Occipital lobe (tissue), 2 donors: ENCODE results near the gene PRDM8. TPM values are rescaled to one million over a fixed set of nuclear protein-coding genes. Genes with fewer than 3 reads are reported as not detected.
"Not testable (repeated sequence)": the region's sequence is repeated elsewhere in the genome, so short reads cannot be mapped to it uniquely, and the experiment has no call there.

ENCODE experiments used
- DNase-seq: peaks from one replicate; lab custom pipeline; 2025; lab: John Stamatoyannopoulos, UW
- total RNA-seq: library from RNA; depleted of rRNA; stranded (reverse); fragments of >200 nt; gene quantifications from one replicate; pipeline ENCODE4 v1.2.3, GENCODE V29; 2014

PRDM8 gene
- total RNA-seq, 1 donor from 2014 or later, result 24.6 TPM

DNA sequence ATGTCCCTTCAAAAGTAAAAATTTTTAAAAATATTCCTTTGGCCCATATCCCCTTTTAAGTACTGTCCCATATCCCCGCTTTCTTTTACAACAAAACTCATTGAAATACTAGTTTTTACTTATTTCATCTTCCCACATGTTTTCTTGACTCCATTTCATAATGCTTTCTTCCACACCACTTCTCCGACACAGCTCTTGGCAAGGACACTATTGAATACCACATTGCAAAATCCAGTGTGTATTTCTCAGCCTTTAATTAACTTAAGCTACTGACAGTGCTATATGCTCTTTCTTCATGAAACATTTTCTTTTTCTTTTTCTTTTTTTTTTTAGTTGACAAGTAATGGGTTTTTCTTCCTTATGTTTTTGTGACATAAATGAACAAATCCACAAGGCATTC lies 28.8 kb downstream of the PRDM8 start:
- no peak for DNase-seq

DNA sequence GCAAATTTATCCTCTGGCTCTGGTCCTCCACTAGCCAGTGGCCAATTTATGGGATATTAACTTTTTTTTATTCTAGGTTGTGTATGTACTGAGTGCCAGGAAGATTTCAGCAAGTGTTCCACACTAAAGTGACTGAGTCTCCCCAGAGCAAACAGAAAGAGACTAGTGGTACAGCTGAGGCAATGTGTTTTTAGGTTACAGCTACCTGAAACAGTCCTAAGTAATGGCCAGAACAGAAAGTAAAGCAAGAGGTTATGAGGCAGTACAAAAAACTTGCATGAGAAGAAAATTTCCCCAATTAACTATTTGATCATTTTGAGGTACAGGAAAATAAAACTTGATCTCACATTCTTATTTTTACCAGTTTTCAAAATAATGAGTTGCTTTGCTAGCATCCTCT lies 31.2 kb downstream of the PRDM8 start:
- no peak for DNase-seq

DNA sequence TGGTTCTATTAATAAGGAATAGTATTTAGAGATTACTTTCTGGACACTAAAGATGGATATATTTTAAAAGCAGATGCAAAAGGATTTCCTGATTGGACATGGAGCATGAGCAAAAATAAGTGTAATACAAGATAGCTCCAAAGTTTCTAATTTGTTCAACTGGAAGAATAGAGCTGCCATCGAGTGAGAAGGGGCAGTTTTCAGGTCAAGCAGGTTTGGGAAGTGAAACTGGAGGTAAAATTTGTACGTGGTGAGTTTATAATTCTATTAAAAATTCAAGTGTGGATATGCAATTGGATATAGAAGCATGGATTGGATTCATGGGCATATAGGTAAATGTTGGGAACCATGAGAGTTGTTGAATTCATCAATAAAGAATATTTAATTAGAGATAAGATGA lies 31.8 kb downstream of the PRDM8 start:
- no peak for DNase-seq

DNA sequence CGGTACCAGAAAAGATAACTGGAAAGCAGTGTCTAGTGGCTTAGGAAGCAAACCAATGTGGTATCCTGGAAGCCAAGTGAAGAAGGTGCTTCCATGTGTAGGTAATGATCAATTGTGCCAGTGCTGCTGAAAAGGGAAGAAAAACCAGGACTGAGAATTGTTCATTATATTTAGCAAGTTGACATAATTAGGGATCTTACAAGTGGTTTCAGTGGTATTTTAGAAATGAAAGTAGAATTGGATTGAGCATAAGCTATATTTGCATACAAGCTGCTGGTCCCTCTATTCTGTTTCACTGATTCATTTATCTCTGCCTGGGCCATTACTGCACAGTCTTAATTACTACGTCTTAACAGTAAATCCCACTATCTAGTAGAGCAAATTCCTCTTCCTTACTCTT lies 32.3 kb downstream of the PRDM8 start:
- no peak for DNase-seq

DNA sequence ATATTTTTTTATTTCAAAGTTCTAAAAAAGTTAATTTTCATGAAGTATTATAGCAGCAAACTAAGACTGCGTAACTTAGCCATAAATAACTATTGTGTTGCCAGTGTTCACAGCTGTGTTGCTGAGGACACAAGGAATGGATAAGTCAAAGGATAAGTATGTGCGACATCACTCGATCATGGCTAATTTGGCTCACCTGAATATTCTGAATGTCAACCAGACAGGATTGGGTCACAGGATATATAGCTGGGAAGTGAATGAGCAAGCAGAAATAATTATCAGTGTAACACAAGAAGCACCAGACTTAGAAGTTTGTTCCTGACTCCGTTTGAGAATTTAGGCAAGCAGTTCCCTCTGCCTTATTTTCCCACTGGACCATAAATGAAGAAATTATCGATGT lies 33.9 kb downstream of the PRDM8 start:
- no peak for DNase-seq

DNA sequence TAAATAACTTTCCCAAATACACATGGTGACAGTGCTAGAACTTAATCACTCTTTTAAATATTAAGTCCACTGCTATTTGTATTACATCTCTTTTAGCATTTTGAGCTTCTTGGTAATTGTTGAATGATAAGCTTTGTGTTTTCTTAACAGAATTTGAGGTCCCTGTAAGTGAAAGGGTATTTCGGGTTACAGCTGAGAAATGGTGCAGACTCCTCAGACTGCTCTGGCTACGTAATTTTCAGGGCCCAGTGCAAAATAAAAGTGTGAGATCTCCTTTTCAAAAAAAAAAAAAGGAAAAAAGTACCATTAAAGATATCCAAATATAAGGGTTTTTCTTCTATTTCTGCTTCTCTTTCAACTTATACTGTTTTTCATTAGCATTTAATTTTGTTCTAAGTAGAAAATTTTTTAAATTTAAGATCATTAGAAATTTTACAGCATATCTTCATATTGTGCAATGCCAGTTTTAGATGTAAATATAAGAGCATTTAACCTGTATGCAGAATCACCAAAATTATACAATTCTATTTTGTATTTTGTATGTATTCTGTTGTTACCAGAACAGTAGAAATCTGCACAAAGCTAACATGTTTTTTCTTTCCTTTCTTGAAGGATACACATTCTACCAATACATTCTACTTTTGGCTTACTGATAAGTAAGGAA lies 35.5 kb downstream of the PRDM8 start:
- no peak for DNase-seq

DNA sequence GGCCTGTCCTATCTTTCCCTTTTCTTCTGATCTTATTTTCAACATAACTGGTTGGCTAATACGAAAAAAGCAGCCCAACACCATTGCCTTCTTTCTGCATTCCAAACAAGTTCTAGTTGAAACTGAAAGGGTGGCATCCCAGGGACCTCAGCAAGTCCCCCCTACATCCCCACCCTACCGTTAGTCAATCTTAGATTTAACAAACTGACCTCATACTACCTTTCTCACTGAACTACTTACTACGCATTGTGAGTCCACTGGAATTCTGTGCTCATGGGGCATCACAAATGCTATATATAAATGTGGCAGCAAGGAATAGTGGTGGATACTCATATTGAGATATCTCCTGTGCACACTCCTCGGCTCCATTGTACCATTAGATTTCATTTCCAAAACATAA lies 36.1 kb downstream of the PRDM8 start:
- DNase-seq, result no peak

DNA sequence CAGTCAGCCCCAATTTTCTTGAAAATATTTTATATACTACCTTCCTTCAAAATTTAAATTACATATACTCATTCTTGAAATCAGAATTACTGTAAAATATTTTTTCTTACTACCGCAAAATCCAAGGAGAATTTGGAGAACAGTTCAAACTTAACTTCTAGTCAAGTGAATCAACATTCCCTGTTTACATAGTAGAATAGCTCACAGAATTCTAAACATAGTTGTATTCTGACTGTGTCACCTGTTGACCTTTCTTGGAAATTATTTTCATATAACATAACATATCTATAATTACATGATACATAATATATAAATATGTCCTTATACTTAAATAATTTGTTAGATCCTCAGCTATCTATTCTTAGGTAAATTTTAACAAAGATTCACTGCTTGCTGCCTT lies 38.1 kb downstream of the PRDM8 start:
- DNase-seq, result no peak

DNA sequence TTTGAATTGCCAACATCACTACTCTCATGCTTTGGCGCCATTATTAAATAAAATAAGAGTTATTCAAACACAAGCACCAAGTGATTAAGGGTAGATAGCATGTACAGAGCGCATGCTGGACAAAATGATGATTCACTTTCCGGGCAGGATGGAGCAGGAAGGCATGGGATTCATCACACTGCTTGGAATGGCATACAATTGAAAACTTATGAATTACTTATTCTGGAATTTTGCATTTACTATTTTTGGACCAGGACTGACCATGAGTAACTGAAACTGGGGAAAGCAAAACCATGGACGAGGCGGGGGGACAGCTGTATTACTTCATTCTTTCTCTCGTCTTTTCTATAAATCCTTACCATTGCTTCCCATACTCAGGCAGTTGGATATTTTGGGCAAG lies 40.7 kb downstream of the PRDM8 start:
- no peak for DNase-seq

DNA sequence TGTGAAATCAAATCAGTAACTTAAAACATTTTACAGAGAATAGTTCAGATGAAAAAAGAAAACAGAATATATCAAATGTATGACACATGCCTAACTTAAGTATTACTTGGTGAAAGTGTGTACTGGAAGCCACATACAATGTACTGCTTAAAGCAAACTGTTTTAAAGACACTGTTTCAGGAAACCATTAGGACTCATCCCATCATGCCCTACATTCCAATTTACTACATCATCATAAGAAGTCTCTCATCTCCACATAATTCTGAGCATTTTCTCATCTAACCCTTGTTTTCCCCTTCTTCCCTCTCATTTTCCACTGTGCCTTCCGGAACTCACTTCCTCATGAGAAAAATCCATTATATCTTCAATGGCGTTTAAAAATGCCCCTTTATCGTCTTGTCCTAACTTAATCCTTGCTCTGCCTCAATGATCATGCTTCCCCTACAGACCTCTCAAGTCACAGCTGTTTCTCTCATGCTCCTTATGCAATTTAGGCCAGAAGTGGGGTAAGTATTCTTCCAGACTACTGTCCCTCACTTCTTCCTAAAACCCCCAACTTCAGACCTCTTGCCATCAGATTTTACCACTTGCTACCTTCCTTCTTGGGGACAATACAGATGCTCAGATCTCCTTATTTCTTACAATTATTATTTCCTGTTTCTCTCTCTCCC lies 42.3 kb downstream of the PRDM8 start:
- DNase-seq, result no peak

DNA sequence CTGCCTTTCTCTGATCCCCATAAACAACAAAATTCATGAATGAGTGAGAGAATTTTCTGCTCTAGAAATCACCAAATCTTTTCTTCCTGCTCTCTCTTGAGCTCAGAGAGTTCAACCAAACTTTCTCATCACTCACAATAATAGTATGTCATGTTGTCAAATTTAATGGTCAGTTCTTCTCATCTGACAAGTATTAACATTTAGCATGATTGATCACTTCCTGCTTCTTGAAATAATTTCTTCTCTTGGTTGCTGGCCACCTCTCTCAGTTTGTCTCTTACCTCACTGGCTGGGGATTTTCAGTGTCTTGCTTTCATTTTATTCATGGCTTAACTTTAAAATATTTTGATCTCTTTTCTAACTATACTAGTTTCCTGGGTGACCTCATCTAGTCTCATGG lies 43.7 kb downstream of the PRDM8 start:
- DNase-seq, result no peak

DNA sequence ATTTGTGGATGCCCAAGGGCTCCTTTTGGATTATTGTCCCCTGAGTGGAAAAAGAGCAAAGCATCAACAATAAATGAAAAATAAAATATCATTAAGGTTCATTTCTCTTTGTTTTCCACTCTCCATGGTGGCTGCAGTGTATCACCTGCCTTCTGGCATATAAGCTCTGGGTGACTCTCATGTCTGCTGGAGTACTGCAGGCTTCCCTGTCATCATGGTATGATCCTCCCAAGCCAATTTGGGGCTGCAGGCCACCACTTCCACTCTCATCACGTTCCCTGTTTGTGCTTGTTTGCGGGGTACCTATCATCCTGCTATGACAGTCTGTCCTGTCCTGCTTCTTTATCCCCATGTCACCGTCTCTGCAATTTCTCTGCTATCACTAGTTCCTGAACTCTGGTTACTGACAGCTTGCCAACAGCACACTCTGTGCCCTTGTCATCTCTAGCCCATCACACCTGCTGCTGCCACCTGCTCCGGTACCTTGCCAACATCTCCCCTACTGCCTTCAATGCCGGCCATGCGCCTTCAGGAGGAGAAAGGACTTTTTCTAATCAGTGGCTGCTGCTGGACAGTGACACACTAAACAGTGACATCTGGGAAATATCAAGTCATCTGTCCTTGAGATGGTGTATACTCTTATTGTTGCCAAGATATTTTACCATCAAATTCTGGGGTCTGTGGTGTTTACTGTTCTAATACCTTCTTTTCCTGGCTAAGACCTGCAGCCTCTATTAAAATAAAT lies 46.1 kb downstream of the PRDM8 start:
- DNase-seq, result no peak

DNA sequence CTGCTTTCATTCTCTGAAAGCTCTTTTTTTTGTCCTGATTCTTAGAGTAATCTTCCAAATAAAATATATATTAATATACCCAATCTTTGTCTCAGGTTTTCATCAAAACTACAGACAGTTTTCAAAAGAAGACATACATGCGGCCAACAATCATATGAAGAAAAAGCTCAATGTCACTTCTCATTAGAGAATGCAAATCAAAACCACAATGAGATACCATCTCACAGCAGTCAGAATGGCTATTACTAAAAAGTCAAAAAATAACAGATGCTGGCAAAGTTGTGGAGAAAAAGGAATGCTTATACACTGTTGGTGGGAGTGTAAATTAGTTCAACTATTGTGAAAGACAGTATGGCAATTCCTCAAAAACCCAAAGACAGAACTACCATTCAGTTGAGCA lies 50.2 kb downstream of the PRDM8 start:
- not testable (repeated sequence) for DNase-seq

DNA sequence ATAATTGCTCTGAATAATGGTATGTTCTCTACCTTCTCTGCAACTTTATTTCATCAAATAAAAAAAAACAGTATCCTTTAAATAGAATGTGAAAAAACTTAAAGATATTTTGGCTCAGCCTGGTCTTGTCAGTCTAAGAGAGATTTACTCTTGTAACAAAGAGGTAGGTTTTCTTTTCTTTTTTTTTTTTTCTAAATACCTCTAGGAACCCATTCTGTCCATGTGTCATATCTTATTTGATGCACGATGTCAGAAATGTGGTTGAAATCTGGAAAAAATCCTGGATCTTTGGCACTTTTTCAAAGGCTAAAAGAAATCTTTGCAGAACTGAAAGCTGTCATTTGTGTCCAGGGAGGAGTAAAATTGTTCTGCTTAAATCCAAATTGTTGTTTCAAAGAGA lies 51.8 kb downstream of the PRDM8 start:
- DNase-seq, result no peak

DNA sequence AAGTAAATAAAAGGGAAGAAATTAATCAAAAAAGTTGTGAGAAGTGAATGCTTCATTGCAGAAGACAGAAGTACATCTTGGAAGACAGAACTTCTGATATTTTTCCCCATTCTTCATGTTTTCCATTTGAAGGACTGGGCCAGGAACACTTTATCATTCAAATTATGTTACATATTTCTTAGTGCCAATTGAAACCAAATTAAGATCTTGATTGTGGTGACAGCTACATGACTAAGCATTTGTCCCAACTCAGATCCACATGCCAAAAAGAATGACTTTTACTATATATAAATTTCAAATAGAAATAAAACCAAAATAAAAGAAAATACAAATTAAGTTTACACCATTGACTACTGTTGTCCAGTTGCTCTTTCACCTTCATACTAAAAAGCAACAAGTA lies 55.1 kb downstream of the PRDM8 start:
- no peak for DNase-seq

DNA sequence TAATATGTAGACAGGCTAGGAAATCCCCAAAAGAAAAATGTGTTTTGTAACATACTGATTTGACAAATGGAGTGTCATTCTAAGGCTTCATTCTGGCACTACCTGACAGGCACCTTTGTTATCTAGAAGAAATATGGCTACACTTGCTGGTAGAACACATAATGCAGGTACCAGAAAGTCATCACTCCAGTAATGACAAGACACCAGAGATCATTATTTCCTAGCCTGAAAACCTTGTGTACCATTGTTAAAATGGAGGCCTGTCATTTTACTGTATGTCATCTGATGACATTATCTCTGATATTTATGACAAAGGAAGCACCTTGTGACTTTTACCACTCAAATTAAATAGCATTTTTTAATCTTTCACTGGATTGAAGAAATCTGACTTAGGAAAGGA lies 55.6 kb downstream of the PRDM8 start:
- DNase-seq, result no peak

DNA sequence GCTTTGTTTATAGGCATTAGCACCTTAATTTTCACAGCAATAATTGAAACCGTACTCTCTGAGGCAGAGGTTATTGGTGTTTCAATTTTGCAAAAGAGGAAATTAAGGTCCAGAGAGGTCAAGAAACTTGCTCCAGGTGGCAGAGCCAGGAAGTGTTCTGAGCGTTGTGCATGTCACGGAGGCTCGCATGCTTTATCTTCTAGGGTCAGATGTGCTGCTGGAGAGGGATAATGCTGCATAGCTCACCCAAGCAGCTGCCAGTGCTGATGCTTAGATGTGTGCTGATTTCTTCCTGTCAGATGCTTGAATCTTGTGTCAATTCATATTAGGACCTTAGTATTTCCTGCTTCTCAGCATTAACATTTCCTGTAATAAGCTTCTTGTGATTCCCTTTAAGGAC lies 56.2 kb downstream of the PRDM8 start:
- DNase-seq, result no peak

Other genes with a start within 250 kb of the PRDM8 start
- 20.1 TPM for gene ANTXR2, start 124.3 kb upstream of the PRDM8 start, total RNA-seq
- 1.6 TPM for gene FGF5, start 69.2 kb downstream of the PRDM8 start, total RNA-seq
- gene CFAP299, start 138.2 kb downstream of the PRDM8 start, total RNA-seq, result 1.1 TPM